Mucosa of rectum (tissue), 2 donors: ENCODE measurements around the gene MTSS2.

ENCODE experiments used
- H3K27ac ChIP-seq, 2 donors: one replicate each; pipeline ENCODE4 v1.7.0; 2013; ENCODE audit warnings: inconsistent platforms in 2 of 2, low read depth in 2 of 2, low read length in 2 of 2
- H3K27me3 ChIP-seq, 2 donors: one replicate each; pipeline ENCODE4 v1.7.0; 2013; ENCODE audit warnings: low read length in 2 of 2; ENCODE audit not compliant: control insufficient read depth in 2 of 2, insufficient read depth in 2 of 2
- H3K36me3 ChIP-seq, 2 donors: one replicate each; pipeline ENCODE4 v1.7.0; 2013; ENCODE audit warnings: low read length in 2 of 2; ENCODE audit not compliant: control insufficient read depth in 2 of 2, insufficient read depth in 2 of 2
- H3K4me1 ChIP-seq, 2 donors: one replicate each; pipeline ENCODE4 v1.7.0; 2013; ENCODE audit warnings: low read length in 2 of 2, mild to moderate bottlenecking in 1 of 2; ENCODE audit not compliant: control insufficient read depth in 2 of 2, insufficient read depth in 2 of 2
- H3K4me3 ChIP-seq, 2 donors: one replicate each; pipeline ENCODE4 v1.7.0; 2013; ENCODE audit warnings: low read length in 2 of 2
- H3K9ac ChIP-seq, 2 donors: one replicate each; pipeline ENCODE4 v1.7.0; 2013; ENCODE audit warnings: low read length in 2 of 2, low read depth in 1 of 2, mild to moderate bottlenecking in 1 of 2
- H3K9me3 ChIP-seq, 2 donors: one replicate each; pipeline ENCODE4 v1.7.0; 2013; ENCODE audit warnings: low read length in 2 of 2; ENCODE audit not compliant: control insufficient read depth in 2 of 2
- donor health status: healthy.
- donor health status: Normal muscosa, but diverticular disease.

Gene MTSS2

DNA sequence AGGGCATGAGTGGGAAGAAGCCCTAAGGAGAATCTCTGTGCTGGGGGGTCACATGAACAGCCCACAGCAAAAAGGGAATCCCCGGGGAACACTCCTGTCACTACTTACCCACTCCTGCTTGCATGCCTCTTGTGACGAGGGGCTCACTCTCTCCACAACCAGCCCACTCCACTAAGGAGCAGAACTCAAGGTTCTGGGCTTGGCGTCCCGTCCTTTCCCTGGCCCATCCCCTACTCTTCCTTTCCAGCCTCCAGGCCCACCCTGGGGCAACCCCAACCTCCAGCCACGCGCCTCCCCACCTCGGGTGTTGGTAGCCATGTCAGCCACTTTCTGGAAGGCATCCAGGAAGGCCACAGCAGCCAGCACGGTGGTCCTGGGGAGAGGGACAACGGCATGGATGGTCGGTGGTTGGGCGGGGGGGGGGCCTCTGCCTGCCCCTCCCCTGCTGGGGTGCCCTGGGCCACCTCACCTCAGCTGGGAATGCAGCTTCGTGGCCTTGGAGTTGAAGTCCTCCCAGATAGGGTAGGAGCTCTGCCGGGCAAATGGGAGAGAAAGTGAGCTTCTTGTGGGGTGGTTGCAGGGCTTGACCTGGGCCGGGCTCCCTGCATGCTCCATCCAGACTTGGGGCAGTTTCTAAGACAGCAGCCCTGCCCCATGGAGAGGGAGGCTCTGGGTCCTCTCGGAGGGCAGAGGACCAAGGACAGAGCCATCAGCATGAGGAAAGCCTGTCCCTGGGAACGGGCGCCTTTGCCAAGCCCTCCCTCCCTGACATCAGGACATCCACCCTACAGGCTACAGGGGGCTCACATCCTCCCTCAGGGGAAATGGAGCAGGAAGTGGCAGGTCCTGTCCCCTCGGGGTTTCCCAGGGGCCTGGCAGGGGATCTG is 5.1 kb downstream of the MTSS2 start:
- peak overlapping the region in 1 of 2 donors; percentile 33 for H3K9ac ChIP-seq

DNA sequence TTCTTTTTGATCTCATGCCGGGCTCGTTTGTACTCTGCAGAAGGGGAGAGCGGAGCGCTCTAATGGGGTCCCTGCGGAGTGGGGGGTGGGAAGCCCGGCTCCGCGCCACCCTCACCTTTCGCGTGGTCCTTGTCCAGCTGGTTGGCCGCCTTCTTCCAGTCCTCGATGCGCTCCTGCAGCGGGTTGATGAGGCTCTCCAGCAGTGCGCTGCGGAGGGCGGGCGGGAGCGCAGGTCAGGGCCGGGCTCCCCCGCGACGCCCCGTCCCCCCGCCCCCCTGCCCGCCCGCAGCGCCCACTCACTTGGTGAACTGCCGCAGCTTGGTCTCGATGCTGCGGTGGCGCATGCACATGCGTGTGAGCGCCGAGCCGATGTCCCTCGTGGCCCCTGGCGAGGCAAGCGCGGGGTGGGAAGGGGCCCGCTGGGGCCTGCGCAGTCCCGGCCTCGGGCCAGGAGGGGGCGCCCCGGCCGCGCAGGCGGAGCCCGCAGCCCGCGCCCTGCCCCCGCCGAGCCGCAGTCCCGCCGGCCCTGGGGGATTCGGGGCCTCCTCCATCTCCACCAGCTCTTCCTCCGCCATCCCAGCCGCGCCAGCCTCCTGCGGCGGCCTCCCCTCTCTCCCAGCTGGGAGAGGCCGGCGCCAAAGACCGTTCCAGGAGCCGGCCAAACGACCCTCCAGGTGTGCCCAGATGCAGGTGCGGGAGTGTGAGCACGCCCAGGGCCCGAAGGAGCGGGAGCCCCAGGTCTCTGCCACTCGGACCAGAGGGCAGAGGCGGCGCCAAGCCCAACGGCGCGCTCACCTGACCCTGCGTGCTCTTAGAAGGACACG is 6.0 kb downstream of the MTSS2 start:
- Histone ChIP-seq H3K27me3 (no peaks in the 10 kb centered on the region), H3K9ac (peak overlapping the region in 1 of 2 donors; percentile 38), H3K4me3 (no peak overlapping the region), H3K9me3 (no peaks in the 10 kb centered on the region), H3K27ac (no peak overlapping the region), H3K36me3 (peaks cover 5 to 14% of the 10 kb centered on the region in 2 donors), H3K4me1 (peaks cover 5 to 19% of the 10 kb centered on the region in 2 donors)

More for the DNA sequence above, 5.1 kb downstream of the MTSS2 start:
- no peaks in the 10 kb centered on the region for H3K9me3 ChIP-seq
- H3K36me3 ChIP-seq: peaks cover 5 to 14% of the 10 kb centered on the region in 2 donors
- peaks cover 5 to 19% of the 10 kb centered on the region in 2 donors for H3K4me1 ChIP-seq
- no peak overlapping the region for H3K4me3 ChIP-seq
- no peak overlapping the region for H3K27ac ChIP-seq
- H3K27me3 ChIP-seq: no peaks in the 10 kb centered on the region

DNA sequence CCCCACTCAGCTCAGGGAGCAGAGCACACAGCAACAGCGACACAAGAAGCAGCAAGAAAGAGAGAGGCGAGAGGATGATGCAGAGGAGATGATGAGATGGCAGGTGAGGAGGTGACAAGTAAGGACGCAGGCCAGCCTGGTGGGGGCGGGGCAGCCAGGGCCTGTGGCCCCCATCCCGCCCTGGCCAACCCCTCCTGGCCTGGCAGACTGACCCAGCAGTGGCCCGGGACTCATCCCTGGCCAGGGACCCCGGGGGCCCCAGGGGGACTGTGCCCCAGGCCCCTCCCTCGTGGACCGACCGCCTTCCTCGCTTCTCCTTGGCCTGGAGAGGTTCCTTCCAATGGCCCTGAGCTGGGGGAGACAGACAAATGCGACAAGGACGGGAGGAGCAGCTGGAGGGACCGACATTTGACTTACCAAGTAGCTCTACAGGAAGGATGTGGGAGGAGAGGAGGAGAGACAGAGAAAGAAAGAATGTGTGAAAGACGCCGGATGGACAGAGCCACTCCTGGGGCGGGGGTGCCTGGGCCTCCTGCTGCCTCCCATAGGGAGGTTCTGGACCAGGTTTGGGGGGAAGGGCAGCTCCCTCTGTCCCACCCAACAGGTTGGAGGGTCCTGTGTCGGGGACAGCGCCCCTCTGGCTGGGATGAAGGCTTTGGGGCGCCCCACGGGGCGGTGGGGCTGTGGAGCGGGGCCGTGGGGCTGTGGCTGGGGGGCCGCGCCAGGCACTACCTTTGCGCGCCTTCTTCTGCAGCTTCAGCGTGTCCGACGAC is 6.8 kb downstream of the MTSS2 start:
- Histone ChIP-seq H3K4me3 (no peak overlapping the region), H3K4me1 (peaks cover 5 to 19% of the 10 kb centered on the region in 2 donors), H3K27me3 (no peaks in the 10 kb centered on the region), H3K9me3 (no peaks in the 10 kb centered on the region), H3K9ac (no peak overlapping the region), H3K27ac (no peak overlapping the region), H3K36me3 (peaks cover 5 to 17% of the 10 kb centered on the region in 2 donors)

DNA sequence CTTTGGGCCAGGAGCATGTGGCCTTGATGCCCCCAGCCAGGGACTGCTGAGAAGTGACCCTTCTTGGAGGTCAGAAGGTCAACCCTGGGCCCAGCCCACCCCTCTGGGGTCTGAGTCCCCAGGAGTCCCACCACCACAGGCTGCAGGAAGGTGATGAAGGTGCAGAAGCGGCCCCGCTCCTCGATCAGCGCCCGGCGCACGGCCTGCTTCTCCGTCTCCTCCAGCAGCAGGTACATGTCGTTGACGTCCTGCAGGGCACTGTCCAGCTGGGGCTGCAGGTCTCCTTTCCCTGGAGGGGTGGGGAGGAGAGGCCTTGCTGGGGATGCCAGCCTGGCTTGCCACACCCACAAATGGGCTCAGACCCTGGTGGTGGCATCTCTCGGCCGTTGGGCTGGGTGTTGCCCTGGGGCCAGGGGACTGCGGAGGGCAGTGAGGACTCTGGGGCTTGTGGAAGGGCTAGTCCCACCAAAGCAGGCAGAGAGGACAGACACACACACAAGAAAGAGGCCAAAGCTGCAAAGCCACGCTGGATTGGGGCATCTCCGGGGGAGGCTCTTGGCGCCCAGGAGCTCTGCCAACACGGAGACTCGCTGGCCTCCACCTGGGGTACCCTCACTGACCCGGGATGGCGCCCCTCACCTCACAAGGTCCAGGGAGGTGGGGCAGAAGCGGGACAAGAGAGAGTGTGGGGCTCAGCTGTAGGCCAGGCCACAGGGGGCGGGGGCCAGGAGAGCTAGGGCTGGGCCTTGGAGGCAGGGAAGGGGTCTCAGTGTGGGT is 7.5 kb downstream of the MTSS2 start:
- H3K4me3 ChIP-seq: no peak overlapping the region
- no peak overlapping the region for H3K27ac ChIP-seq
- H3K9me3 ChIP-seq: no peaks in the 10 kb centered on the region
- H3K4me1 ChIP-seq: peaks cover 5 to 12% of the 10 kb centered on the region in 2 donors
- H3K27me3 ChIP-seq: no peaks in the 10 kb centered on the region
- peaks cover 5 to 17% of the 10 kb centered on the region in 2 donors for H3K36me3 ChIP-seq
- no peak overlapping the region for H3K9ac ChIP-seq

DNA sequence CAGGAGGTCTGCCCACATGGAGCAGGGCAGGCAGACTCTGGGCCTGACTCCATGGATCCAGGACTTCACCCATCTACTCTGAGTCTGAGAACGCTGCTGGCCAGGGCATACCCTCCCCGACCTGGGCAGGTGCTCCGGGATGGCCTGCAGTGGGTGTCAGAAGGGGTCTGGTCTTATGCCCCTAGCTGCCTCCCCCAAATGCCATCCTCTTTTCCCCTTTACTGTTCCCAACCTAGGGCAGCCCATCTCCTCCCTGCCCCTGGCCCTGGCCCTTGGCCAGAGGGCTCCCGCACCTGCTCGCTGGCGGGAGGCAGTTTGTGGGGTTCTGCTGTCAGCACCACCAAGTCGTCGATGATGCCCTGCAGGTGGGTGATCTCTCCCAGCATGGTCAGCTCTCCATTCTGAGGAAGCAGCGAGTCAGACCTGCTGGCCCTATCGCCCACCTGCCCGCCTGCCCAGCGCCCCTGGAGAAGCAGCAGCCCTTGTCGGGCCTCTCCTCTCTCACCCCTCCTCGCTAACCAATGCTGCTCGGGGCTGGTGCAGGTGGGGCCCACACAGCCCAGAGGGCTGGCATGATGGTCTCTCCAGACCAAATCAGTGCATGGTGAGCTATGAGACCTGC is 8.2 kb downstream of the MTSS2 start:
- no peak overlapping the region for H3K27ac ChIP-seq

DNA sequence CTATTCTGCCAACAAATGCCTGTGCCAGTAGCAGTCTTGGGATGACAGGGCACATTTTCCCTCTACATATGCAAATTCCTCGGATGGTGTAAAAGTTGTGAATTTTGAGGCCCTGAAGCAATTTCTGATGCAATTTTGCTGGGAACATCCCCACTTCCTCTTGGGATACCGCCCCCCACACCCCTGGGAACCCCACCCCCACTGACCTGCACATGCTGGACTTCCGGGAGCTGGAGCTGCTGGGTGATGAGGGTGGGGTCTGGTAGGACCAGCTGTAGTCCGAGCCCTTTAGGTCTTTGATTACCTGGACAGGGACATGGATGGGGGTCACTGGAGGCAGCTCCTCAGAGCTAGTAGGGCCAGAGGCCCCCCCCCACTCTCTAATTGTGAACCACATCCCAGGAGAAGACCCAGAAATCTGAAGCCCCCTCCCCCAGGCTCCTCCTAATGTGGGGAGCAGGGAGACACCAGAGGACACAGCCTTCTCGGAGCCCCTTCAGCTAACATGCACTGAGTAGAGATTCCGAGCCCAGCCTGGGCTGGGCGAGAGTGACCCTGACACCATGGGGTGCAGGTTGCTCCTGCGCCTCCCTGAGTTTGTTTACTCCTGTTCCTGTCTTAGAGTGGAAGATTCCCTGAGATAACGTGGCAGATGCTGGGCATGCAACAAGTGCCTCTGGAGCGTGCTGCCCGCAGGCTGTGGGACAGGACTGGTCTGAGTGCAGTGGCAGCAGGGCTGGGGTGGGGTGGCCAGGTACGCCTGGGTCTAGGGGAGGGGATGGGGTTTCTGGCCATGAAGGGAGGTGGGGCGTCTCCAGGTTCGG is 9.0 kb downstream of the MTSS2 start:
- Histone ChIP-seq H3K4me1 (peaks cover 3 to 9% of the 10 kb centered on the region in 2 donors), H3K9ac (no peak overlapping the region), H3K4me3 (no peak overlapping the region), H3K27ac (no peak overlapping the region), H3K9me3 (no peaks in the 10 kb centered on the region), H3K36me3 (peaks cover 5 to 21% of the 10 kb centered on the region in 2 donors), H3K27me3 (no peaks in the 10 kb centered on the region)

More for the DNA sequence above, 8.2 kb downstream of the MTSS2 start:
- Histone ChIP-seq H3K36me3 (peaks cover 5 to 21% of the 10 kb centered on the region in 2 donors), H3K4me3 (no peak overlapping the region), H3K27me3 (no peaks in the 10 kb centered on the region), H3K9me3 (no peaks in the 10 kb centered on the region), H3K4me1 (peaks cover 5 to 9% of the 10 kb centered on the region in 2 donors), H3K9ac (no peak overlapping the region)

DNA sequence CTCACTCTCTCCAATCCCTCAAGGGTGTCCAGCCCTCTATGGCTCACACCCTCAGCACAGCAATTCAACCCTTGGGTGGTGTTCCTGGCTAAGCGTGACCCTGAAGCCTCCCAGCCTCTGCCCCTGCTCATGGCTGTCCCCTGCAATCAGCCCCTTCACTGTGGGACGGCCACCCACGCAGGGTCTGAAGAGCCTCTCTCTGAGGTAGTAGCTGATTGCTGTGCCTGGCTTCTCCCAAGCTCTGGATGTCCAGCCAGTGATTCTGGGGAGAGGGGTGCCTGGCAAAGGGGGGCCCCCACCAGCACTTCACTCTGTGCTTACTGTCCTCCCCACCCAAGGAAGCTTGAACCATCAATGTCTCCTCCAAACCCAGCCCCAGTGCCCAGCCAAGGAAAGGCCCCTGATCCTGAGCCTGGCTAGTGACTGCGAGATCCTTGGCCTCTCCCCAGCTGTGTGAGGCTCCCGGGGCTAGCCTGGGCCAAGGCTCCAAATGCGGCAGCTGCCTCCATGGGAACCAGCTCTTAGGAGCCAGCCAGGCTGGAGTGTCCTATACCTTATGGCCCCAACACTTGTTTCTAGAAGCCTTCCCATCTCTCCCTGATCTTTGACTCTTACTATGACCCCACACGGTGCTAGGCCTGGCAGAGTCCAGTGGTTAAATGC is 9.9 kb downstream of the MTSS2 start:
- Histone ChIP-seq H3K36me3 (peaks cover 5 to 23% of the 10 kb centered on the region in 2 donors), H3K4me1 (peaks cover 3 to 7% of the 10 kb centered on the region in 2 donors), H3K9me3 (no peaks in the 10 kb centered on the region), H3K9ac (no peak overlapping the region), H3K27ac (no peak overlapping the region), H3K27me3 (no peaks in the 10 kb centered on the region), H3K4me3 (no peak overlapping the region)

DNA sequence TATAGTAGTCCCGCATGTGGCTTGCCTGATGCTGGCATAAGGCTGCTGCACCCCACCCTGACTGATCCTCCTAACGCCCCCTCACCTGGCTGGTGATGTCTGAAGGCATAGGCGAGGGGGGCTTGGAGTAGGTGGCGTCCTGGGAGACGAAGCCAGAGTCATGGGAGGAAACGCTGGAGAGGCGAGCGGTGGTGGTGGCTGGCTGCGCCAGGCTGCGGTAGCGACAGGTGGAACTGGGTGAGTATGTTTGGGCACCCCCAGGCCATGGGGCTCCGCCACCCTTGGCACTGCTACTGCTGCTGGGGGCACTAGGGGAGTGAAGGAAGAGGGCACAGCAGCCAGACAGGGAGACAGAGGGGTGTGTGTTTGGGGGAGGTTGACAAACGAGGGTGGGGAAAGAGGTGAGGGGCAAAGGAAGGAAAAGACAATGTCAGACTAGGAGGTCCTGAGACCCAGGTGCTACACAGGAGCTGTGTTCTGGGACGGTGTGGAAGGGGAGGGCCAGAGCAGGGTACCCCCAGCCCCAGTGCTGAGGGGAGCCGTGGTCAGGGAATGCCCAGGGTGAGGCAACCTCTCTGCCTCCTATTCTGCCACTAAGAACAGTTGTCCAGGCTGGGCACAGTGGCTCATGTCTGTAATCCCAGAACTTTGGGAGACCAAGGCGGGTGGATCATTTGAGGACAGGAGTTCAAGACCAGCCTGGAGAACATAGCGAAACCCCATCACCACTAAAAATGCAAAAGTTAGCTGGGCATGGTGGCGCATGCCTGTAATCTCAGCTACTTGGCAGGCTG is 11.4 kb downstream of the MTSS2 start:
- no peak overlapping the region for H3K9ac ChIP-seq
- H3K27ac ChIP-seq: no peak overlapping the region

More for the DNA sequence above, 11.4 kb downstream of the MTSS2 start:
- H3K36me3 ChIP-seq: peaks cover 11 to 28% of the 10 kb centered on the region in 2 donors
- H3K27me3 ChIP-seq: no peaks in the 10 kb centered on the region
- no peaks in the 10 kb centered on the region for H3K9me3 ChIP-seq
- H3K4me3 ChIP-seq: no peak overlapping the region
- H3K4me1 ChIP-seq: no peaks in the 10 kb centered on the region
